Activated CD8-positive, alpha-beta memory T cell treated with anti-CD3 and anti-CD28 coated beads for 36 hours (primary cell): Measurements from ENCODE around the gene LARGE2. TPM values are rescaled to one million over a fixed set of nuclear protein-coding genes. Genes with fewer than 3 reads are reported as not detected.
"Not testable (repeated sequence)": the region's sequence is repeated elsewhere in the genome, so short reads cannot be mapped to it uniquely, and the experiment has no call there.

Experiments used
- CTCF ChIA-PET: fragments of 350-600 bp; sonication (Branson Sonifier 250); formaldehyde crosslinking; loops from one replicate; lab custom pipeline; 2021; ENCODE audit warnings: antibody characterized with exemption; lab: Charles Lee
- POLR2A ChIA-PET: fragments of 350-600 bp; sonication (Branson Sonifier 250); formaldehyde crosslinking; loops from one replicate; lab custom pipeline; 2021; ENCODE audit warnings: antibody characterized with exemption; lab: Charles Lee
- total RNA-seq, 2 experiments: library from RNA; stranded (reverse); gene quantifications; one replicate each; pipeline ENCODE4 v1.2.3, GENCODE V29; 2021

LARGE2 gene
- total RNA-seq, 2 experiments from 2014 or later: 2.4 to 2.9 TPM

- ChIA-PET POLR2A (no interaction called here), CTCF (no interaction called here)
Observed at GRCh38 chr11:45894555-45895247, 27.8 kb upstream of the LARGE2 start.

- ChIA-PET CTCF (no interaction called here), POLR2A (no interaction called here)
Observed at GRCh38 chr11:45895553-45896259, 26.8 kb upstream of the LARGE2 start.

DNA sequence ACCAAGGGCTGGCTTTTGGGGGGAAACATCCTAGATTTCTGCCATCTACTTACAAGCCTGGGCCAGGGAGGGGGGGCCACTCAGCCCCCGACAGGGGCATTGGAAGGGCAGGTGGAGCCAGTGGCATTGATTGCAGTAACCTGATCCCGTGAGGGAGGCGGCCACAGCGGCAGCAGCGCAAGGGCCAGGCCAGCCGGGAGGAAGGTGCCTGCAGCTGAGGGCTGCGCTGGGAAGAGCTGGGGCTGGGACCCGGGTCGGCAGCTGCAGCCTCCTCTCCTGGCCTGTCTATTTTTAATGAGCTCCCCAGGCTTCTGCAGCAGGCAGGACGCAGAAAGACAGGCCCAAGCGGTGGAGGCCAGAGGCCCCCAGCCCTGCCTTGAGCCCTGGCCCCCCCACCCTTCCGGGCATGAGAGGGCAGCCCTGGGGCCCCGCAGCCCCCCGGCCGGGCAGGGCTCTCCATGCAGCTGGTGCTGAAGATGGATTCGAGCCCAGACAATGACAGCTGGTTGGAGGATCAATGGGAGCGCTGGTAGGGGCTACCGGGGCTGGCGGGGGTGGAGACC, 26.0 kb upstream of the LARGE2 start:
- CTCF ChIA-PET: no interaction called here
- POLR2A ChIA-PET: no interaction called here

DNA sequence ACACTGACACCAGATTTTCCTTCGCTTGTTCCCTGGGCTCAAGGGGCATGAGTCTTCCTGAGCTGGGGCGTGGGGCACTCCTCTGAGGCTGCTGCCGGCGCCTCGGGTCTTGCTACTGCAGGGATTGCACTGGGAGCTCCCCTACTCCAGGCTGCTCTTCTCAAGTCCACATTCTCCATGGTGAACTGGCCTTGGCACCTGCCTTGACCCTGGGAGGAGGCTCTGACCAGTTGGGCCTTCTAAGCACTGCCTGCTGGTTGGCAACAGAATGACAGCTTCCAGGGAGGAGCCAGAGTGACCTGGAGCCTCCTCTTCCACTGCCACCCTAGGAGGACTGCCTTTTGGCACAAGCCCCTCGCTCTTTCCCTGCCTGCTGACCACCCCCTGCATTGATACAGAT, 24.9 kb upstream of the LARGE2 start:
- ChIA-PET POLR2A (no interaction called here), CTCF (no interaction called here)

DNA sequence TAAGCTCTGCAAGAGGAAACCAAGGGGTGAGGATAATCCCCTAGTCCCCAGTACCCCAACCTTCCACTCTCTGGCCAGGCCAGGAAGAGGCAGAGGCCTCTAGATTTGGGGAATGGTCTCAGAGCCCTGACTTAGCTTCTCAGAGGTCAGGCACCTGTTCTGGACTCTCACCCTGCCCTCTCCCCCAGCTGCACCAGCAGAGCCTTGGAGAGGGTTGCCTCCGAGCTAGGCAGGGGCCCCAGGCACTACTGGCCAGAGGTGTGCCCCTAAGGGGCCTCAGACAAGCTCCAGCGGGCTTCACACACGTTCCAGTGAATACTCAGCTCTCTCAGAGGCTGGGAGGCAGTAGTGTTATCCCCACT, 23.4 kb upstream of the LARGE2 start:
- ChIA-PET POLR2A (interaction anchor here (0.7 to 1.0 kb wide), 2 partner anchors 34 to 52 kb away, joined by 3 read pairs; no protein-coding TSS in a partner anchor), CTCF (interaction anchor here (1.2 kb wide), 1 partner anchor 67 kb away, joined by 3 read pairs; no protein-coding TSS in a partner anchor)

DNA sequence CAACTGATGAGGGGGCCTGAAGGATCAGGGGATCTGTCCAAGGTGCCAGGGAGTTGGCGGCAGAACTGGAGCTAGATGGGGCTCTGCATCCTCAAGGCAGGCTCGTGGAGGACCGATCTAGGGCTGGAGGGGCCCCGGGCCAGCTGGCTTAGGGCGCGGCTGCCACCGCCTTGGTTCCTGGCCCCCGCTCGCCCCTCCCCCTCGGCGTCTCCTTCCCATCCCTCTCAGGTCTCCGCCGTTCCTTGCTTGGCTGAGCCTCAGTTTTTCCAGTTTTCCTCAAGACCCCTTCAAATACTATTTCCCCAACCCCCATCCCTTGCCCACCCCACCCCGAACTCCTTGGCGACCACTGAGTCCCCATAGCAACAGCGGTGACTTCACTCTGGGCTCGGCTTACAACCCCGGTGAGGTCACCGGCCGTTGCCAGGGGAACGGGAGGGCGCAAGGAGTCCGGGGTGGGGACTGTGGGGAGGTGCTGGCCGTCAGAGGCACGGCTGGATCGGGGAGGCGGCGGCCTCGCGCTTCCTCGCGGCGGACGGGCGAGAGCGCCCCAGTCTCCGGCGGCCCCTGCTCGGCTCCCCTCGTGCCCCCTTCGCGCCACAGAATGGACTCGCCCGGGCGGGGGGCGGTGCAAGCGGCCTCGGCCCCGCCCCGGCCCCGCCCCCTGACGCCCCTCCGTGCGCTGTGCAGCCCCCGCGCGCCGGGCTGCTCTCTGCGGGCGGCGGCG, 22.8 kb upstream of the LARGE2 start:
- CTCF ChIA-PET: interaction anchor here (1.2 kb wide), 1 partner anchor 66 kb away, joined by 3 read pairs; no protein-coding TSS in a partner anchor

GRCh38 chr11:45900175-45900800, 22.2 kb upstream of the LARGE2 start:
- CTCF ChIA-PET, POLR2A ChIA-PET: not testable (repeated sequence)

More for the DNA sequence above, 22.8 kb upstream of the LARGE2 start:
- POLR2A ChIA-PET: interaction anchor here (1.0 kb wide), 1 partner anchor 53 kb away, joined by 3 read pairs; no protein-coding TSS in a partner anchor

GRCh38 chr11:45900916-45901617, 21.4 kb upstream of the LARGE2 start:
- ChIA-PET POLR2A (no interaction called here), CTCF (no interaction called here)

DNA sequence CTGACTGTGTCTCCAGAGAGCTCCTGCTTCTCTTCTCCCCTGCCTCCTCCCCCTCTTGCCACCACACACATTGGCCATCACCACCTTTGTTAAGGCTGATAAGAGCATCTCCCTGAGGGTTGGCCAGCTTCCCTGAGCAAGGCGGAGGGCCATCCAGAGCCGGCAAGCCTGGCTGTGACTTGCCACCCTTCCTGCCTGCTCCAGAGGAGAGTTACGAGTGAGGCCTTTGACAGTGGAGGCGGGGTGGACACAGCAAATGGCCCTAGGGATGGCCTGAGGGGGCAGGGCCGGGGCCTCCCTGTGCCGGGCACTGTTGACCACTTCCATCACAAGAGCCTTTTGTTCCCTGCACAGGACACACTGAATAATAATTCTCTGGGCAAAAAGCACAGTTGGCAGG, 20.8 kb upstream of the LARGE2 start:
- CTCF ChIA-PET: no interaction called here
- POLR2A ChIA-PET: no interaction called here

DNA sequence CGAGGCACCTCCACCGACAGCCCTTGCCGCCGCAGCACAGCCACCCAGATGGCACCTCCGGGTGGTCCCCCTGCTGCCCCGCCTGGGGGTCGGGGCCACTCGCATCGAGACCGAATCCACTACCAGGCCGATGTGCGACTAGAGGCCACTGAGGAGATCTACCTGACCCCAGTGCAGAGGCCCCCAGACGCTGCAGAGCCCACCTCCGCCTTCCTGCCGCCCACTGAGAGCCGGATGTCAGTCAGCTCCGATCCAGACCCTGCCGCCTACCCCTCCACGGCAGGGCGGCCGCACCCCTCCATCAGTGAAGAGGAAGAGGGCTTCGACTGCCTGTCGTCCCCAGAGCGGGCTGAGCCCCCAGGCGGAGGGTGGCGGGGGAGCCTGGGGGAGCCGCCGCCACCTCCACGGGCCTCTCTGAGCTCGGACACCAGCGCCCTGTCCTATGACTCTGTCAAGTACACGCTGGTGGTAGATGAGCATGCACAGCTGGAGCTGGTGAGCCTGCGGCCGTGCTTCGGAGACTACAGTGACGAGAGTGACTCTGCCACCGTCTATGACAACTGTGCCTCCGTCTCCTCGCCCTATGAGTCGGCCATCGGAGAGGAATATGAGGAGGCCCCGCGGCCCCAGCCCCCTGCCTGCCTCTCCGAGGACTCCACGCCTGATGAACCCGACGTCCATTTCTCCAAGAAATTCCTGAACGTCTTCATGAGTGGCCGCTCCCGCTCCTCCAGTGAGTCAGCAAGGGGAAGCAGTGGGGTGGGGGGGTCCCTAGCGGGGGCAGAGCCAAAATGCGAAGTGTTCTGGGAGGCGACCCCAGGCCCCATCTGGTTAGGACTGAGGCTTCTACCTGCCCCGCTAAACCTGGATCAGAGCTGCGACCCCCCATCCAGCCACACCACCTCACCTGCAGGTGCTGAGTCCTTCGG, 19.7 kb upstream of the LARGE2 start:
- ChIA-PET CTCF (no interaction called here), POLR2A (no interaction called here)

DNA sequence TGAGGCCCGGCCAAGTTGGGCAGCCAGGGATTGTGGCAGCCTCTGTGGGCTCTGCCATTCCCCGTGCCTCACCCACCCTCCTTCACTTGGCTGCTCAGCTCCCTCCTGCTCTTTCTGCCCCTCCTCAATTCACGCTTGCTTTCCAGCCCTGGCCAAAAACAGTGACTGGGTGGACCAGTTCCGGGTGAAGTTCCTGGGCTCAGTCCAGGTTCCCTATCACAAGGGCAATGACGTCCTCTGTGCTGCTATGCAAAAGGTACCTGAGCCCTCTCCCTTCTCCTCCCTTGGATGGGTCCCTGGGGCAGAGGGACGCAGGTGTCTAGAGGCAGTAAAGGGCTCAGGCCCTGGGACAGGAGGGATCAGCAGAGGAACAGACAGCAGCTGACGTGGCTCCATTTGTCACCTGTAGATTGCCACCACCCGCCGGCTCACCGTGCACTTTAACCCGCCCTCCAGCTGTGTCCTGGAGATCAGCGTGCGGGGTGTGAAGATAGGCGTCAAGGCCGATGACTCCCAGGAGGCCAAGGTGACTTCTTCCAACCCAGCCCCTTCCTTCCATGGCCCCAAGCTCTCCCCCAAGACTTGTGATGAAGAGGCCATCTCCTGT, 18.0 kb upstream of the LARGE2 start:
- POLR2A ChIA-PET: no interaction called here
- CTCF ChIA-PET: no interaction called here

DNA sequence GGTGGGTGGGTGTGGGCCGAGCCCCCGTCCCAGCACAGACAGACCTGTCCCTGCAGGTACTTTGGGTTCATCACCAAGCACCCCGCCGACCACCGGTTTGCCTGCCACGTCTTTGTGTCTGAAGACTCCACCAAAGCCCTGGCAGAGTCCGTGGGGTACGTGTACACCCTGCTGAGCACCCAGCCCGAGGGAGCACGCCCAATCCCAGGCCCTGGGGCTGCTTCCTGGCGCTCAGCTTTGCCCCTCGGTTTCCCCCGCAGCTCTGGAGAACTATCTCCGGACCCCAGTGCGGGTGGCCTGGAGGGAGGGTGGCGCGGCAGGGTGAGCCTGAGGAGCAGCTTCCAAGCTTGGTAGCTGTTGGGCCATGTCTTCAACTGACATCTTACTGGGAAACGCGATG, 17.4 kb upstream of the LARGE2 start:
- CTCF ChIA-PET: no interaction called here
- POLR2A ChIA-PET: no interaction called here

DNA sequence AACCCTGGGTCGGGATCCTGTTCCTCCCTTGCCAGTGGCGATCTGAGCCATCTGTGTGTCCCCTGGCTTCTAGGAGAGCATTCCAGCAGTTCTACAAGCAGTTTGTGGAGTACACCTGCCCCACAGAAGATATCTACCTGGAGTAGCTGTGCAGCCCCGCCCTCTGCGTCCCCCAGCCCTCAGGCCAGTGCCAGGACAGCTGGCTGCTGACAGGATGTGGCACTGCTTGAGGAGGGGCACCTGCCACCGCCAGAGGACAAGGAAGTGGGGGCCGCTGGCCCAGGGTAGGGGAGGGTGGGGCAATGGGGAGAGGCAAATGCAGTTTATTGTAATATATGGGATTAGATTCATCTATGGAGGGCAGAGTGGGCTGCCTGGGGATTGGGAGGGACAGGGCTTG, 16.9 kb upstream of the LARGE2 start:
- POLR2A ChIA-PET: not testable (repeated sequence)

DNA sequence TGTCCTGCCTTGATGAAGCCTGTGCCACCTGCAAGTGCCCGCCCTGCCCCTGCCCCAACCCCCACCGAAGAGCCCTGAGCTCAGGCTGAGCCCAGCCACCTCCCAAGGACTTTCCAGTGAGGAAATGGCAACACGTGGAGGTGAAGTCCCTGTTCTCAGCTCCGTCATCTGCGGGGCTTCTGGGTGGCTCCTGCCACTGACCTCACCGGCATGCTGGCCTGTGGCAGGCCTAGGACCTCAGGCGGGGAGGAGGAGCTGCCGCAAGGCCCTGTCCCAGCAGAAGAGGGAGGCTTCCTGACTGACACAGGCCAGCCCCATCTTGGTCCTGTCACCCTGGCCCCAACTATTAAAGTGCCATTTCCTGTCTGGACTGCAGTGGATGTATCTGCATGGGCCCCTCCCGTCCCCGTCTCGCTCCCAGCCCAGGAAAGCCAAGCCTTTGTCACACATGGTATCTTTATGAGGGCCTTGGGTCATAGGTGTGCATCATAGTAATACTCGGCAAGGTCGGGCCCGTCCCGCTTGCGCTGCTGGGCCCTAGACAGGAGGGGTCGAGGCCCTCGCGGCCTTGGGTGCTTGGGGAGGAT, 16.3 kb upstream of the LARGE2 start:
- CTCF ChIA-PET: no interaction called here
- POLR2A ChIA-PET: no interaction called here

More for the DNA sequence above, 16.9 kb upstream of the LARGE2 start:
- CTCF ChIA-PET: not testable (repeated sequence)

DNA sequence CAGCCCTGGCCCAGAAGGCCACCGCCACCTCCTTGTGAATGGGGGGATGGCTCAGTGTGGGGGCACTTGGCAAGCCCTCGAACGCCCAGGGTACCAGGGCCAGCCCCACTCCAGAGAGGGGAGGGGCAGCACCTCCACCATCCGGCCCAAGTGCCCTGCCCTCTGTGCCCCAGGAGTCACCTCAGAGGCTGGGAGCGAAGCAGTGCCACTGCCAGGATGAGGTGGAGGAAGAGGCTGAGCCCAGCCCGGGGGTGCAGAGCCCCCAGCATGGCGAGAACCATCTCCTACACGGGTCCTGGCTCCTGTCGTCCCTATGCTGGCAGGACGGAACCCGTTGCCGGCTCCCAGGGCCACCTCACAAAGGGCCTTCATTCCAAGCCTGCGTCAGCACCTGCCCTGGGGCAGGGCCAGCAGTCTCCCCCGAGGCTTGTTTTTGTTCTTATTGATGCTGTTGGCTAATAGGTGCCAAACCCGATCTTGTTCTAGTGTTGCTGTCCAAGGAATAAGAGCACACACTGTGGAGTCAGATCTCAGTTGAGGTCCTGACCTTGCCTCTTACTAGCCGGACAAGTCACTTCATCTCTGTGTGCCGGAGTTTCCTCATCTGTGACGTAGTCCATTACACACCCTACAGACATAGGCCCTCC, 15.4 kb upstream of the LARGE2 start, which contains the start of gene FREY1:
Gene FREY1 (minus strand): TSS at position 307 of the 647 bp plus-strand sequence. CDS start 26 bp downstream, at position 281.
- ChIA-PET CTCF (no interaction called here), POLR2A (no interaction called here)

DNA sequence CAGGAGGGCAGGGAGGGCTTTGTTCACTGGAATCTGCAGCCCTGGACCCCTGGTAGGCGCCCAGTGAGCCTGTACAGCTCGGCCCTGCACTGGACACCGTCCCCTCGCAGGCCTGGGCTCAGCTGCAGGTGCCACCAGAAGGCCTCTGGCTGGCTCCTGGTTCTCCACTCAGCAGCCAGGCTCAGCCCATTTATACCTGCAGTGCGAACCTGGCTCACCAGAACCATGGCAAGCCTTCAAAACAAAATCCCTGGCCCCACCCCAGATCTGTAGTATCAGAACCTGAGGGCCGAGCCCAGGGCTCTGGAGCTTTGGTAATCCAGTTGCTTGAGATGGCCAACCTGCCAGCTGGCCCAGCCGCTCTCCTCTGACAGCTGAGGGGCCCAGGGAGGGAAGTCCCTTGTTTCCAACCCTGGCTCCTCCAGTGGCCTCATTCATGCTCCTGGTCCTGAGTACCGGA, 14.5 kb upstream of the LARGE2 start:
- ChIA-PET CTCF (no interaction called here), POLR2A (no interaction called here)
